ENCODE data around the gene SAYSD1. TPM values are rescaled to one million over a fixed set of nuclear protein-coding genes. Genes with fewer than 3 reads are reported as not detected.

SAYSD1 gene
- total RNA-seq, 1 donor from 2014 or later, result 10.9 TPM

GRCh38 chr6:39065561-39065960 lies 49.4 kb downstream of the SAYSD1 start:
- no peak for DNase-seq
- ATAC-seq (ENCODE audit: poor library complexity), result no peak
- intact Hi-C loops (cut with DNase I), result no loop called here

DNA sequence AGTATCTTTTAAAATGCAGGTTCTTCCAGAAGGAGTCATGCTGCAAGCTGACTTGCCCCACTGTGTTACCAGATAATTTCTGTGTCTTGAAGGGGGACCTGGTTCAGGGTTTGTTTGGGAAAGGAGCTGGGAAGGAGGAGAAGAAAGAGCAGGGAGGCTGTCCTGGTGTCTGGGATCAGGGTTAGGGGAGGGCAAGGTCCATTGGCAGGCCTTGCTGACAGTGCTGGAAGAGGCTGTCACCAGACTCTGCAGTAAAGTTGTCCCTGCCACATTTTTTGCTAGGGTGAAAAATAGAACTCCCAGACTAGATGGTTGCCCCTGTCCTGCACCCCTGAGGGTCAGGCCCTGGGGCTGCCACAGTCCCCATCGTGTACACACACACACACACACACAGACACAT lies 51.5 kb downstream of the SAYSD1 start:
- DNase-seq, result no peak
- peak; percentile 65 for ATAC-seq (ENCODE audit: poor library complexity)
- intact Hi-C loops (cut with DNase I), result no loop called here

GRCh38 chr6:39062014-39062740 lies 52.8 kb downstream of the SAYSD1 start:
- intact Hi-C loops (cut with DNase I), result no loop called here
- peak; percentile 58 for DNase-seq
- ATAC-seq (ENCODE audit: poor library complexity), result peak; percentile 56

DNA sequence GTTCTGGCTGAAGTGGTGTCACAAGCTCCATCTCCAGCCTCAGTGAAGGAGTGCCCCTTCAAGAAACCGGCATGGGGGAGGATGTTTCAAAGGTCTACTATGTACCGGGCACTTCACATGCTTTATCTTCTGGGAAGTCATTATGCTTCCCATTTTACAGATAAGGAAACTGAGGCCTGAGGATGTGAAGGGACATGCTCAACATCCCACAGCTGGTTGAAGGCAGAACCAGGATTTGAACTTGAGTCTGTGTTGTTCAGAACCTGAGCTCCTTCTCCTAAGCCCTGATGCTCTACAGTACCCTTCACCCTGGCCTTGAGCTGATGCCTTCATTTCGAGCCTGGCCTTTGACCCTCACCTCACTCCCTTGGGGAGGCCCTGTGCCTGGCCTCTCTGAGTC lies 53.4 kb downstream of the SAYSD1 start:
- no peak for ATAC-seq (ENCODE audit: poor library complexity)
- intact Hi-C loops (cut with DNase I), result no loop called here

GRCh38 chr6:39061182-39061581 lies 53.8 kb downstream of the SAYSD1 start:
- no peak for DNase-seq
- no peak for ATAC-seq (ENCODE audit: poor library complexity)
- intact Hi-C loops (cut with DNase I), result no loop called here

More for the DNA sequence above, 53.4 kb downstream of the SAYSD1 start:
- DNase-seq, result no peak

DNA sequence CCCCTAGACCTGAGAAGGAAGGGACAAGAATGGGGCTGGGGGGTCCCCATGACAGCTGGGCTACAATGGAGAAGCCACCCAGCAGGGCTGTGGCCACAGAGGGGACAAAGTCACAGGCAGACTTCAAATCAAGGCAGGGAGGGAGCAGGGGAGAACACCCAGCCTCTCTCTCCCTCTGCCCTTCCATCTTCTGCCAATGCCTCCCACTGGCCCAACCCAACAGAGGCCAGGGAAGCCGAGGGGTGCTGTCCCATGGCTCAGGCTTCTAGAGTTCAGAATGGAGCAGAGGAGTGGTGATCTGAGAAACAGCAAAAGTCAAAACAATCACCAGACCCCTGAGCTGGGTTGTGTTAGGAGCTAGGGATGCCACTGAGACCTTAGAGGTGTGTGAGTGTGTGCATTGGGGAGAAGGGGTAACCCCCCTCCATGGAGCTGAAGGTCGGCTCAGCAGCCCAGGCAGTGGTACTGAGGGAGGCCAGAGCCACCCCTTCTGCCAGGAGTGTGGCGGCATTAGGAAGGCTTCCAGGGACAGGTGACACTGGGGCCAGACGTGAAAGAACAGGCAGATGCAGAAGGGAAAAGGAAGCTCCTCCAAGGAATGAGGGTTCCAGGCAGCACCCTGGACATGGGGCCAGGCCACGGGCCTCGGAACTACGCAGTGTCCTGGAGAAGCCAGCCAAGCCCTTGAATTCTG lies 54.4 kb downstream of the SAYSD1 start:
- ATAC-seq (ENCODE audit: poor library complexity) (peak; percentile 13), DNase-seq (no peak)
- intact Hi-C loops (cut with DNase I), result no loop called here

GRCh38 chr6:39059496-39060310 lies 55.3 kb downstream of the SAYSD1 start:
- DNase-seq (no peak), ATAC-seq (ENCODE audit: poor library complexity) (no peak)
- intact Hi-C loops (cut with DNase I), result no loop called here

DNA sequence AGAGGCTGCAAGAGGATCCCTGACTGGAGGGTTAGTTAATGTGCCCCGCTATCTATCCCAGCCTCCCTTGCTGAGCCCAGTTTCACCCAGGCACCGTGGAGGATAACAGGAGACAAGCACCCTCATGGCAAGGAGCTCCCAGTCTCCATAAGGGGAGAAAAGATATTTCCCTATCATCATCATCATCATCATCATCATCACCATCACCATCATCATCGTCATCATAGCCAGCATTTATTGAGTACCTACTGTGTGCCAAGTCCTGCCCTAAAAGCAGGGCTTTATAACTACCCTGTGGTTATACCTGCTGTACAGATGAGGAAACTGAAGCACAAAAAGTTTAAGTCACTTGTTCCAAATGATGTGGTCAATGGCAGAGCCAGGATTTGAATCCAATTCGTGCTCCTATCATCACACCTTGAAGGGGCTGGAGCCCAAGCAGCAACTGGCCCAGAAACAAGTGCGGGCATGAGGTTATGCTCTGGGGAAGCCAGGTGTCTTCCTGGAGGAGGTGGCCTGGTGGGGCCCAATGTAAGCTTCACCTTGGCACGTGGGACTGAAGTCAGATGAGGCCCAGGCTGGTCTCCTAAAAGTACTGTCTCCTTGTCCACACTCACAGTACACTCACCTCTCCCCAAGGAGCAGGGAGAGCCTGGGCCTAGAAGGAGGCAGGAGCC lies 56.4 kb downstream of the SAYSD1 start:
- intact Hi-C loops (cut with DNase I), result no loop called here
- ATAC-seq (ENCODE audit: poor library complexity) (no peak), DNase-seq (no peak)

- ATAC-seq (ENCODE audit: poor library complexity) (no peak), DNase-seq (no peak)
- intact Hi-C loops (cut with DNase I), result no loop called here
Measured at GRCh38 chr6:39057251-39058155, 57.5 kb downstream of the SAYSD1 start.

DNA sequence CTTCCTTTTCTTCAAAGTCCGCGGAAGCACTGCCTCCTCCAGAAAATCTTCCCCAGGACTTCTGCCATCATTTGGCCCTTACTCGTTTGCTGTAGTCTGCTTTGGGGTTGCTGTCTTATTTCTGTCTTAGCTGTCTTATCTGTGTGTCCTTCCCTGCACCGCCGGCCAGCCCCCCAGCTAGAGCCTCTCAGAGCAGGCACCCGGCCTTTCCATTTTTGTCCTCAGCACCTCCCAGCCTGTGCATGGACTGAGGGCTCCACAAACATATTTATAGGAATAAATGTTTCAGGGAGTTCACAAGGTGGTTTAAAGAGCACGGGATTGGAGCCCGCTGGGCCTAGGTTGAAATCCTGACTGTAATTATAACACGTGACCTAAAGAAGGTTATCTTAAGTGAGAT lies 58.3 kb downstream of the SAYSD1 start:
- intact Hi-C loops (cut with DNase I), result no loop called here
- no peak for ATAC-seq (ENCODE audit: poor library complexity)
- no peak for DNase-seq

GRCh38 chr6:39056191-39056590 lies 58.8 kb downstream of the SAYSD1 start:
- no peak for DNase-seq
- no peak for ATAC-seq (ENCODE audit: poor library complexity)
- intact Hi-C loops (cut with DNase I), result no loop called here

GRCh38 chr6:39055661-39056060 lies 59.3 kb downstream of the SAYSD1 start:
- ATAC-seq (ENCODE audit: poor library complexity), result no peak
- intact Hi-C loops (cut with DNase I), result no loop called here
- DNase-seq, result no peak

DNA sequence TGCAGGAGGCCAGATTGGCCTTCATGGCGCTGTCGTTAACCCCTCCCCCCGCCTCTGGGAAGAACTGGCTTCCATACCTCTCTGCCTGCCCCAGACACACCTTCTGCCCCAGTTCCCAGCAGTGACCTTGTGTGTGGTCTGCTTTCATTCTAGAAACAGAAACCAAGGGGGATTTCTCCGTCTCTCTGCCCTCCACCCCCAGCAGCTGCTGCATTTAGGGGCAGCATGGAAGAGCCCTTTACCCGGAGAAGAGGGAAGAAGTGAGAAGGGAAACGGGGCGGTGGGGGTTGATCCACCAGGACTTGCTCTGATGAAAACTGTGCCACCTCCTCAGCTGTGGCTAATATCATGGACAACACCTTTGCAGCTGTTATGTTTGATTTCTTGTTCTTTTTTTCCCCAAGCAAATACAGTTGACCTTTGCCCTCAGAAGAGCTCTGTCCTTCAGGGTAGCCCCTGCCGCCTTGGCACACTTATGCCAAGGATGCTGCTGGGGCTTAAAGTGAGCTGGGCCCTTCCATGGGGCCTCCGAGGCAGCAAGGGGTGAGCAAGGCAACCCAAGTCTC lies 60.3 kb downstream of the SAYSD1 start:
- DNase-seq (no peak), ATAC-seq (ENCODE audit: poor library complexity) (peak; percentile 45)
- intact Hi-C loops (cut with DNase I), result no loop called here

Other genes with a start within 250 kb of the SAYSD1 start
- gene GLP1R, start 66.4 kb downstream of the SAYSD1 start, total RNA-seq, result 6.5 TPM
- 0.65 TPM for gene KCNK5, start 114.3 kb upstream of the SAYSD1 start, total RNA-seq
- not detected for gene KCNK17, start 199.2 kb upstream of the SAYSD1 start, total RNA-seq
- not detected for gene KCNK16, start 207.5 kb upstream of the SAYSD1 start, total RNA-seq

Data from Right ventricle myocardium superior (tissue), 1 donor.